GM12878 (cell line): ENCODE data around the gene TBC1D9B. TPM values are rescaled to one million over a fixed set of nuclear protein-coding genes. Genes with fewer than 3 reads are reported as not detected.

ENCODE experiments used
- ATAC-seq: fragments of 200-7000 bp; cut with Tn5 transposase; 3 replicates; pipeline ENCODE4 v1.9.1; 2020; ENCODE audit warnings: mild to moderate bottlenecking, moderate library complexity
- BruUV-seq: library from RNA; stranded (reverse); fragments of 400-500 nt; replicated peaks from 2 replicates; lab custom pipeline; 2021; lab: Mats Ljungman, UMichigan
- CTCF ChIA-PET: fragments of 300-600 bp; sonication (Branson Sonifier 250); formaldehyde crosslinking; extraction: SDS; loops from one replicate; lab custom pipeline; 2021; ENCODE audit warnings: inconsistent platforms; lab: Yijun Ruan, JAX
- POLR2A ChIA-PET: fragments of 350-600 bp; formaldehyde crosslinking; extraction: SDS; loops from one replicate; lab custom pipeline; 2021; ENCODE audit warnings: inconsistent platforms; lab: Charles Lee
- RAD21 ChIA-PET: fragments of 300-600 bp; sonication (Branson Sonifier 250); formaldehyde crosslinking; loops from one replicate; lab custom pipeline; 2023; ENCODE audit warnings: antibody characterized with exemption; ENCODE audit not compliant: unreplicated experiment; lab: Charles Lee
- SMC1A ChIA-PET: fragments of 300-600 bp; sonication (Branson Sonifier 250); formaldehyde crosslinking; loops from one replicate; lab custom pipeline; 2023; ENCODE audit not compliant: unreplicated experiment, uncharacterized antibody; lab: Charles Lee
- DNase-seq: peaks from one replicate; pipeline ENCODE4 v3.0.0-alpha.2; 2011; ENCODE audit warnings: low read depth, low spot score
- FAIRE-seq: peaks from 3 replicates; lab custom pipeline; 2011; peaks lifted over from hg19 to GRCh38; lab: Jason Lieb, UNC
- H2AFZ ChIP-seq: 2 replicates; pipeline ENCODE4 v1.6.0; 2011; ENCODE audit warnings: low read depth, low read length, control low read depth; ENCODE audit not compliant: control insufficient read depth
- H3K27ac ChIP-seq: 2 replicates; pipeline ENCODE4 v1.5.1; 2011; ENCODE audit warnings: control low read depth; ENCODE audit not compliant: control insufficient read depth, insufficient read depth
- H3K27me3 ChIP-seq, 2 experiments: replicated peaks in 1 of 2; 2 replicates each; pipeline versions ENCODE4 v1.6.0 to v1.6.1; 2011; ENCODE audit warnings: low read length in 1 of 2; ENCODE audit not compliant: control insufficient read depth in 2 of 2, insufficient read depth in 2 of 2
- H3K36me3 ChIP-seq, 2 experiments: 2 replicates each; pipeline ENCODE4 v1.5.1; 2011; ENCODE audit warnings: low read length in 1 of 2; ENCODE audit not compliant: control insufficient read depth in 2 of 2, insufficient read depth in 2 of 2
- H3K4me1 ChIP-seq: 2 replicates; pipeline ENCODE4 v1.6.1; 2011; ENCODE audit warnings: mild to moderate bottlenecking, low read length, moderate library complexity, mixed read lengths; ENCODE audit not compliant: control insufficient read depth, insufficient read depth
- H3K4me2 ChIP-seq: 2 replicates; pipeline ENCODE4 v1.6.0; 2011; ENCODE audit warnings: control low read depth; ENCODE audit not compliant: control insufficient read depth, insufficient read depth
- H3K4me3 ChIP-seq: fragments of 200-600 bp; sonication (generic); 2 replicates; pipeline ENCODE4 v1.5.1; 2016
- H3K79me2 ChIP-seq: 2 replicates; pipeline ENCODE4 v1.6.0; 2011; ENCODE audit warnings: low read length; ENCODE audit not compliant: control insufficient read depth, insufficient read depth
- H3K9ac ChIP-seq: 2 replicates; pipeline ENCODE4 v1.8.0; 2011; ENCODE audit warnings: low read length, control low read depth, mixed read lengths; ENCODE audit not compliant: control insufficient read depth, insufficient read depth
- H3K9me3 ChIP-seq: replicated peaks from 3 replicates; pipeline ENCODE4 v1.5.1; 2011; ENCODE audit warnings: mild to moderate bottlenecking, low read length; ENCODE audit not compliant: control insufficient read depth, insufficient read depth
- H4K20me1 ChIP-seq: 2 replicates; pipeline ENCODE4 v1.6.0; 2011; ENCODE audit not compliant: control insufficient read depth, insufficient read depth
- CHD4 ChIP-seq: fragments of 200-600 bp; sonication (generic); IDR thresholded peaks from 2 replicates; pipeline ENCODE4 v1.6.1; 2016; ENCODE audit warnings: mild to moderate bottlenecking
- E4F1 ChIP-seq: fragments of 450-650 bp; IDR thresholded peaks from 2 replicates; pipeline ENCODE4 v1.6.1; 2018; ENCODE audit warnings: borderline replicate concordance, mild to moderate bottlenecking; ENCODE audit not compliant: partially characterized antibody
- ESRRA ChIP-seq: IDR thresholded peaks from 2 replicates; pipeline ENCODE4 v1.6.1; 2012; ENCODE audit warnings: mild to moderate bottlenecking, low read length, improper control_type of control experiment
- NFIC ChIP-seq: IDR thresholded peaks from 2 replicates; pipeline ENCODE4 v1.6.1; 2012; ENCODE audit warnings: low read depth, mild to moderate bottlenecking, inconsistent platforms, low read length, moderate library complexity
- POLR2A ChIP-seq: IDR thresholded peaks from 2 replicates; pipeline ENCODE4 v1.6.1; 2011; ENCODE audit warnings: low read depth, mild to moderate bottlenecking, low read length
- POLR2AphosphoS5 ChIP-seq: IDR thresholded peaks from 2 replicates; pipeline ENCODE4 v1.6.1; 2011; ENCODE audit warnings: mild to moderate bottlenecking, low read length, inconsistent platforms
- SIN3A ChIP-seq: IDR thresholded peaks from 2 replicates; pipeline ENCODE4 v1.6.1; 2012; ENCODE audit warnings: low read depth, low read length, improper control_type of control experiment
- ZNF384 ChIP-seq: IDR thresholded peaks from 2 replicates; pipeline ENCODE4 v1.6.1; 2012; ENCODE audit warnings: low read depth, mild to moderate bottlenecking, low read length, improper control_type of control experiment, borderline replicate concordance
- WGBS: methylation state at CpG from one replicate; pipeline ENCODE4 v1.1.6; 2016; ENCODE audit warnings: low lambda C conversion rate; ENCODE audit not compliant: insufficient replicate concordance, insufficient coverage; ENCODE audit errors: missing lambda C conversion rate; 5-methylcytosine and 5-hydroxymethylcytosine counted together
- in situ Hi-C: fragments of 300-500 bp; cut with MboI; formaldehyde crosslinking; loops from 9 replicates; pipeline ENCODE4 v1.14.3; 2018; ENCODE audit warnings: mixed read lengths
- intact Hi-C: fragments of 100-400 bp; cut with micrococcal nuclease; formaldehyde crosslinking; loops from one replicate; pipeline ENCODE4 v1.14.2; 2022; ENCODE audit not compliant: unreplicated experiment
- polyA plus RNA-seq, 11 experiments: library from polyadenylated mRNA; depleted of rRNA in 4 of 11; unstranded in 6 of 11; stranded (reverse) in 5 of 11; fragments of >200 nt; fragmentation: Nextera tagmentation in 4 of 11; fragmentation: Illumina TruSeq in 1 of 11; extraction: Ambion mirVana in 4 of 11; extraction: Trizol in 1 of 11; gene quantifications; 1 replicate in 1 of 11; 2 replicates in 10 of 11; pipeline versions ENCODE4 v1.2.1 to v1.2.3, GENCODE V29; 2011 to 2016; ENCODE audit warnings: inconsistent platforms in 2 of 11, missing spikeins in 2 of 11, low read depth in 1 of 11
- total RNA-seq, 4 experiments: library from RNA; depleted of rRNA in 3 of 4; stranded (reverse); fragments of >200 nt in 3 of 4; fragmentation: Illumina TruSeq in 1 of 4; extraction: Trizol in 1 of 4; gene quantifications; 2 replicates each; pipeline versions ENCODE4 v1.2.1 to v1.2.3, GENCODE V29; 2013 to 2021

TBC1D9B gene
- total and polyA plus RNA-seq, 10 of the 15 experiments (the other 5 are each of a cell fraction or from before 2014, with no cell fraction given), result 4.0 to 74.2 (median 34.6) TPM

- H3K4me1 ChIP-seq, result no peaks in the 10 kb centered on the region
- no peak overlapping the region for H3K9ac ChIP-seq
- H4K20me1 ChIP-seq, result peaks cover under 1% of the 10 kb centered on the region; the same call in 1 of the 2 replicates
- ChIA-PET RAD21 (no interaction called here), SMC1A (interaction anchor here (0.6 kb wide), 1 partner anchor 23 kb away, joined by 3 read pairs; no protein-coding TSS in a partner anchor), CTCF (interaction anchor here (1.0 kb wide), 1 partner anchor 26 kb away, joined by 3 read pairs; no protein-coding TSS in a partner anchor), POLR2A (interaction anchor here (1.2 kb wide), 1 partner anchor 9 kb away, joined by 3 read pairs; no protein-coding TSS in a partner anchor)
- H3K4me3 ChIP-seq, result no peak overlapping the region
- DNase-seq (no peak), FAIRE-seq (no peak), ATAC-seq (no peak)
- H3K79me2 ChIP-seq, result no peaks in the 10 kb centered on the region
- intact Hi-C loops (no loop called here), in situ Hi-C loops (no loop called here)
- TF ChIP-seq CHD4 (no peak), POLR2AphosphoS5 (0 out of 2 replicates have a peak, but pooled peaks have one; percentile 8), ZNF384 (no peak), NFIC (no peak), POLR2A (peak; percentile 45; the same call in 1 of the 2 replicates)
- WGBS, result 97% methylated on average over 7 of the region's 7 CpGs
- H3K4me2 ChIP-seq, result no peak overlapping the region
- H3K27ac ChIP-seq, result no peak overlapping the region
- no peaks in the 10 kb centered on the region for H3K27me3 ChIP-seq
- H3K36me3 ChIP-seq, result peaks cover 19 to 30% of the 10 kb centered on the region in 2 experiments
- H2AFZ ChIP-seq, result no peak overlapping the region
- no peaks in the 10 kb centered on the region for H3K9me3 ChIP-seq
- BruUV-seq, result no TSS peak
These were observed 76.8 kb downstream of the TBC1D9B start for GRCh38 chr5:179830818-179831468.

- ChIA-PET POLR2A (interaction anchor here (1.3 kb wide), 1 partner anchor 16 kb away, joined by 3 read pairs; no protein-coding TSS in a partner anchor), SMC1A (no interaction called here), RAD21 (no interaction called here), CTCF (interaction anchor here (1.0 kb wide), 1 partner anchor 27 kb away, joined by 3 read pairs; no protein-coding TSS in a partner anchor)
- Histone ChIP-seq H3K27ac (no peak overlapping the region), H3K4me1 (no peaks in the 10 kb centered on the region), H4K20me1 (peaks cover 3% of the 10 kb centered on the region; the same call in 1 of the 2 replicates), H3K9me3 (no peaks in the 10 kb centered on the region), H3K27me3 (no peaks in the 10 kb centered on the region), H3K36me3 (peaks cover 25 to 37% of the 10 kb centered on the region in 2 experiments), H2AFZ (no peak overlapping the region), H3K9ac (no peak overlapping the region), H3K79me2 (no peaks in the 10 kb centered on the region), H3K4me3 (no peak overlapping the region), H3K4me2 (no peak overlapping the region)
- no peak for DNase-seq
- intact Hi-C loops, result no loop called here
- FAIRE-seq, result no peak
- ATAC-seq, result no peak
- no TSS peak for BruUV-seq
- in situ Hi-C loops, result no loop called here
- TF ChIP-seq POLR2A (no peak), SIN3A (no peak), E4F1 (no peak), ESRRA (no peak)
- WGBS, result 95% methylated on average over 7 of the region's 7 CpGs
These were observed 77.8 kb downstream of the TBC1D9B start for GRCh38 chr5:179829732-179830435.
